HG02623 (cell line): ENCODE data around the gene STARD13.

Source experiments
- ATAC-seq: cut with Tn5 transposase; IDR thresholded peaks from one replicate; pipeline ENCODE4 v1.9.1; 2021; ENCODE audit warnings: moderate library complexity; ENCODE audit not compliant: unreplicated experiment

STARD13 gene

GRCh38 chr13:33278913-33279312 lies 6.6 kb downstream of the STARD13 start:
- ATAC-seq: no peak

GRCh38 chr13:33277946-33278345 lies 7.6 kb downstream of the STARD13 start:
- ATAC-seq: no peak

- no peak for ATAC-seq
Observed at GRCh38 chr13:33277037-33277740, 8.4 kb downstream of the STARD13 start.

GRCh38 chr13:33276570-33276969 lies 9.0 kb downstream of the STARD13 start:
- no peak for ATAC-seq

GRCh38 chr13:33275916-33276315 lies 9.6 kb downstream of the STARD13 start:
- no peak for ATAC-seq

- no peak for ATAC-seq
Observed at GRCh38 chr13:33274264-33274663, 11.3 kb downstream of the STARD13 start.

- no peak for ATAC-seq
Observed at GRCh38 chr13:33272531-33273124, 12.9 kb downstream of the STARD13 start.

GRCh38 chr13:33271759-33272158 lies 13.8 kb downstream of the STARD13 start:
- ATAC-seq: no peak

GRCh38 chr13:33270895-33271538 lies 14.5 kb downstream of the STARD13 start:
- no peak for ATAC-seq

- ATAC-seq: no peak
Observed at GRCh38 chr13:33265607-33266006, 19.9 kb downstream of the STARD13 start.

GRCh38 chr13:33265133-33265532 lies 20.4 kb downstream of the STARD13 start:
- ATAC-seq: no peak

- no peak for ATAC-seq
Observed at GRCh38 chr13:33264620-33264978, 21.0 kb downstream of the STARD13 start.

GRCh38 chr13:33263976-33264619 lies 21.5 kb downstream of the STARD13 start:
- no peak for ATAC-seq

- no peak for ATAC-seq
Observed at GRCh38 chr13:33263484-33263883, 22.1 kb downstream of the STARD13 start.

GRCh38 chr13:33262997-33263396 lies 22.6 kb downstream of the STARD13 start:
- no peak for ATAC-seq

GRCh38 chr13:33262594-33262993 lies 23.0 kb downstream of the STARD13 start:
- no peak for ATAC-seq

GRCh38 chr13:33262062-33262487 lies 23.5 kb downstream of the STARD13 start:
- no peak for ATAC-seq

GRCh38 chr13:33261387-33262061 lies 24.0 kb downstream of the STARD13 start:
- no peak for ATAC-seq

- no peak for ATAC-seq
Observed at GRCh38 chr13:33260168-33261098, 25.1 kb downstream of the STARD13 start.

- ATAC-seq: no peak
Observed at GRCh38 chr13:33259296-33259695, 26.3 kb downstream of the STARD13 start.
